HG03439 (cell line): ENCODE measurements around the gene SMIM30.
"Not testable (repeated sequence)": the region's sequence is repeated elsewhere in the genome, so short reads cannot be mapped to it uniquely, and the experiment has no call there.

Experiments used
- ATAC-seq: cut with Tn5 transposase; IDR thresholded peaks from one replicate; pipeline ENCODE4 v1.9.1; 2021; ENCODE audit warnings: mild to moderate bottlenecking, moderate library complexity; ENCODE audit not compliant: unreplicated experiment

Gene SMIM30

GRCh38 chr7:113118074-113118959, at the start of gene SMIM30:
SMIM30 (minus strand) TSS chr7:113118554; CDS start chr7:113117578, 976 bp downstream.
- peak; percentile 100 for ATAC-seq

DNA sequence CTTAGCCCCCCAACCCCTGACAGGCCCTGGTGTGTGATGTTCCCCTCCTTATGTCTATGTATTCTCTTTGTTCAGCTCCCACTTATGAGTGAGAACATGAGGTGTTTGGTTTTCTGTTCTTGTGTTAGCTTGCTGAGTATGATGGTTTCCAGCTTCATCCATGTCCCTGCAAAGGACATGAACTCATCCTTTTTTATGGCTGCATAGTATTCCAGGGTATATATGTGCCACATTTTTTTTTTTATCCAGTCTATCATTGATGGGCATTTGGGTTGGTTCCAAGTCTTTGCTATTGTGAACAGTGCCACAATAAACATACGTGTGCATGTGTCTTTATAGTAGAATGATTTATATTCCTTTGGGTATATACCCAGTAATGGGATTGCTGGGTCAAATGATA, 47.8 kb upstream of the SMIM30 start:
- not testable (repeated sequence) for ATAC-seq

DNA sequence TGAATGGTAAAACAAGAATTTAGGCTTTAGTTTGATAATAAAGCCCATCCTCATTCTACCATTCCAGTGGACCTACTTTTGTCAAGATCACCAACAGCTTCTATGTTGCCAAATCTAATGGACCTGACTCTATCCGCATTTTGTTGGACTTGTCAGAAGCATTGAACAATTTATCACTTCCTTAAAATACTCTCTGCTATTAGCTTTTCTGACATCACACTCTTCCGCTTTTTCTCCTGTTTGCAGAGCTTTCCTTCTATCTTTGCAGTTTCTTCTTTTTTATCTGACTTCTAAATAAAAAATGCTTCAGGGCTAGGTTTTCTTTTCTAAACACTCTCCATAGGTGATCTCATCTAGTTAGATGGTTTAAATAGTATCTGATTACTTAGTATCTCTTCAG, 42.7 kb upstream of the SMIM30 start:
- no peak for ATAC-seq

- peak; percentile 54 for ATAC-seq
Measured at GRCh38 chr7:113159746-113160339, 41.5 kb upstream of the SMIM30 start.

DNA sequence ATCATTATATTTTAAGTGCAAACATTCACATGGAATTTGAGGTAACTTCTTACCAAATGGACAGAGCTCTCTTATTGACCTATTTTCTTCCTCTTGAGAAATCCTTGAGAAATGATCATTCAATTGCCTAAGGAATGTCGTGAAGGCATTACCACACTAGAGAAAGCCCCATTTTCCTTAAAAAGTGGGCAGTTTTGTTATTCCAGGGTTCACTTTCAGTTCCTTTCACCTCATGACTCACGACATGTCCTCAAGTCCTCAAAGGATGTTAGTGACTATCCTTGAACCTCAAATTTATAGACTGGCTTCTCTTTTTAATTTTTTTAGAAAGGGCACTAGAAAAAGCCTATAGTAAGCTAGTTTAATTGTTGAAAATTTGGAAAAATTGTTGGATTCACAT, 40.4 kb upstream of the SMIM30 start:
- no peak for ATAC-seq

- ATAC-seq, result no peak
Measured at GRCh38 chr7:113154117-113154516, 35.8 kb upstream of the SMIM30 start.

GRCh38 chr7:113144817-113145216, 26.5 kb upstream of the SMIM30 start:
- ATAC-seq, result no peak

- ATAC-seq, result no peak
Measured at GRCh38 chr7:113143486-113144257, 25.3 kb upstream of the SMIM30 start.

DNA sequence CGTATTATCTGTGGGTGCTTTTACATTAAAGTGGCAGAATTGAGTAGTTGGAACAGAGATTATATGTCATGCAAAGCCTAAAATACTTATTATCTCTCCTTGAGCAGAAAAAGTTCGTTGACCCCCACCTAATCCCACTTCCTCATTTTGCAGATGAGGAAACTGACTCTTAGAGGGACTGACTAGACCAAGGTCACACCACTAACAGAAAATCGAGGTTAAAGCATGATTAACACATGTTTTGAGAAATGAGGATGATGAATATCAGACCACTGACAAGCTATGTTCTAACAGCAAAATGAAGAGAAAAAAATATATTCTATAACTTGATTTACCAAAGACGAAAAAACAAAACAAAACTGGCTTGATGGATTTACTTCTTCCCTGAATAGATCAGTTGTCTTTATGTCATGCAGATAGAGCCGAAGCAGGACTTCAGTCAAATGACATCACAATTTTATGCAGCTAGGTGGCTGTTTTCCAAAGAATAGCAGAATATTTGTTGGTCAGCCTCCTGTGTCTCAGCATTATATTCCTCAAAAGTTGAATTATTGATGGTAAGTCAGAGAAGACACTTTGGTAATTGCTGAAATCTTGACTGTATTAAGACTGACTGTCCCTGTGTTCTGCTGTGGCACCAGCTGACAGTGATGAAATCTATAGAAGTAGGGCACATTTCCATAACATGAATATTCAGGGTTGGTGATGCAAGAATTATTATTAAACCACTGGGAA, 24.2 kb upstream of the SMIM30 start:
- ATAC-seq, result peak; percentile 64

- ATAC-seq, result no peak
Measured at GRCh38 chr7:113141803-113142202, 23.4 kb upstream of the SMIM30 start.

DNA sequence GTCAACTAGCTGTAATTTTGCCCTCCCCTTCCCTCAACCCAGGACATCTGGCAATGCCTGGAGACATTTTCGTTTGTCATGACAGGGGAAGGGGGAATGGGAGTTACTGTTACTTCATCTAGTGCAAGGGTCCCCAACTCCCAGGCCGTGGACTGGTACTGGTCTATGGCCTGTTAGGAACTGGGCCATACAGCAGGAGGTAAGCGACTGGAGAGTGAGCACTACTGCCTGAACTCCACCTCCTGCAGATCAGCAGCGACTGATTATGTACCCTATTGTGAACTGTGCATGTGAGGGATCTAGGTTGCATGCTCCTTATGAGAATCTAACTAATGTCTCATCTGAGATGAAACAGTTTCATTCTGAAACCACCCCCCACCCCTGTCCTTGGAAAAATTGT, 22.6 kb upstream of the SMIM30 start:
- ATAC-seq, result no peak

- ATAC-seq, result no peak
Measured at GRCh38 chr7:113137241-113137640, 18.9 kb upstream of the SMIM30 start.

DNA sequence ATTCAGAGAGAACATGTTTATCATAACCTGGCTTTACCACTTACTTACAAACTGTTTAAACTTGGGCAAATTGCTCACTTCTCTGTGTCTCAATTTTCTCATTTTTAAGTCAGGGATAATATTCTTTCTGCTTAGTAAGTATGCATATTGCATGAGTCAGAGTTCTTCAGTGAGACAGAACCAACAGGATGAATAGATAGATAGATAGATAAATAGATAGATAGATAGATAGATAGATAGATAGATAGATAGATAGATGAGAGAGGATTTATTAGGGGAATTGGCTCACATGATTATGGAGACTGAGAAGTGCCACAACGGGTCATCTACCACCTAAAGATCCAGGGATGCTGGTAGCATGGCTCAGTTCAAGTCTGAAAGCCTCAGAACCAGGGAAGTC, 15.7 kb upstream of the SMIM30 start:
- ATAC-seq, result no peak

- no peak for ATAC-seq
Measured at GRCh38 chr7:113131367-113131766, 13.0 kb upstream of the SMIM30 start.

GRCh38 chr7:113128031-113128430, 9.7 kb upstream of the SMIM30 start:
- ATAC-seq, result no peak

DNA sequence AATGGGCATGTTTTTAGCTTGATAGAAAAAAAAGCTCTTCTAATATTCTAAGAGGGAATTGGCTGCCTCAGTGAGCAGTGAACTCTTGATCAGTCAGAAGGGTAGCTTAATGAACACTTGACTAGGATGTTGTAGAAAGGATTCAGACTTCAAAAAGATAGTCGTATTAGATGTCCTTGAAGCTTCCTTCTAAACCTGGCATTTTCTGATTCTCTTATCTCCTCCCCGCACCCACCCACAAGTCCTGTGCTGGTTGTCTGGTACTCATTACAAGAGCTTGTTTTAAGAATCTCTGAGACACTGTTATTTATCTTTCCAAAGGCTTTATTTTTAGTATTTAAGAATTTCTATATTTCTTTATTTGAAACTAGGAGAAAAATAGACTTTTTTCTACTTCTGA, 7.4 kb upstream of the SMIM30 start:
- ATAC-seq, result no peak

- no peak for ATAC-seq
Measured at GRCh38 chr7:113122744-113123143, 4.4 kb upstream of the SMIM30 start.

DNA sequence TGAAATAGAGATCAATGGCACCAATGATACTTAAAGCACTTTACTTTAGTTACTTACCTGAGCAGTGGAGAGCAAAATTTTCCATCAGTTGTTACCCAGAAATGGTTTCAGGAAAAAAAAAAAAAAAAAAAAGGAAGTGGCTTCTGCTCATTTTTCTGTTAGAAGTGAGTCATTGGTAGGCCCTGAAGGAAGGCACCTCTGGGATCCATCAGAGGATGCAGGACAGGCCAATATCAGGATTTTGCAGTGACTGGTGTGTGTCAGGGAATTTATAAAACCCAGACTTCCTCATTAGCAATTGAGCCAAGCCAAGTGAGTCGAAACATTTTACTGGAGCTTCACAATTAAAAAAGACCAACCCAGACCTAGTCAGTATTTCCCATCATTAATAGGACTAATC, 2.3 kb upstream of the SMIM30 start:
- ATAC-seq, result no peak

- ATAC-seq, result no peak
Measured at GRCh38 chr7:113119429-113119828, 1.1 kb upstream of the SMIM30 start.

- not testable (repeated sequence) for ATAC-seq
Measured at GRCh38 chr7:113117374-113117774, 980 bp downstream of the SMIM30 start.

GRCh38 chr7:113113912-113114311, 4.4 kb downstream of the SMIM30 start:
- ATAC-seq, result peak; percentile 44
